HG02943 (cell line): ENCODE data around the gene LIFR.
"Not testable (repeated sequence)": the region's sequence is repeated elsewhere in the genome, so short reads cannot be mapped to it uniquely, and the experiment has no call there.

Experiments
- ATAC-seq: cut with Tn5 transposase; IDR thresholded peaks from one replicate; pipeline ENCODE4 v1.9.1; 2021; ENCODE audit warnings: mild to moderate bottlenecking, low read depth, moderate library complexity; ENCODE audit not compliant: unreplicated experiment

LIFR gene, protein sequence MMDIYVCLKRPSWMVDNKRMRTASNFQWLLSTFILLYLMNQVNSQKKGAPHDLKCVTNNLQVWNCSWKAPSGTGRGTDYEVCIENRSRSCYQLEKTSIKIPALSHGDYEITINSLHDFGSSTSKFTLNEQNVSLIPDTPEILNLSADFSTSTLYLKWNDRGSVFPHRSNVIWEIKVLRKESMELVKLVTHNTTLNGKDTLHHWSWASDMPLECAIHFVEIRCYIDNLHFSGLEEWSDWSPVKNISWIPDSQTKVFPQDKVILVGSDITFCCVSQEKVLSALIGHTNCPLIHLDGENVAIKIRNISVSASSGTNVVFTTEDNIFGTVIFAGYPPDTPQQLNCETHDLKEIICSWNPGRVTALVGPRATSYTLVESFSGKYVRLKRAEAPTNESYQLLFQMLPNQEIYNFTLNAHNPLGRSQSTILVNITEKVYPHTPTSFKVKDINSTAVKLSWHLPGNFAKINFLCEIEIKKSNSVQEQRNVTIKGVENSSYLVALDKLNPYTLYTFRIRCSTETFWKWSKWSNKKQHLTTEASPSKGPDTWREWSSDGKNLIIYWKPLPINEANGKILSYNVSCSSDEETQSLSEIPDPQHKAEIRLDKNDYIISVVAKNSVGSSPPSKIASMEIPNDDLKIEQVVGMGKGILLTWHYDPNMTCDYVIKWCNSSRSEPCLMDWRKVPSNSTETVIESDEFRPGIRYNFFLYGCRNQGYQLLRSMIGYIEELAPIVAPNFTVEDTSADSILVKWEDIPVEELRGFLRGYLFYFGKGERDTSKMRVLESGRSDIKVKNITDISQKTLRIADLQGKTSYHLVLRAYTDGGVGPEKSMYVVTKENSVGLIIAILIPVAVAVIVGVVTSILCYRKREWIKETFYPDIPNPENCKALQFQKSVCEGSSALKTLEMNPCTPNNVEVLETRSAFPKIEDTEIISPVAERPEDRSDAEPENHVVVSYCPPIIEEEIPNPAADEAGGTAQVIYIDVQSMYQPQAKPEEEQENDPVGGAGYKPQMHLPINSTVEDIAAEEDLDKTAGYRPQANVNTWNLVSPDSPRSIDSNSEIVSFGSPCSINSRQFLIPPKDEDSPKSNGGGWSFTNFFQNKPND

DNA sequence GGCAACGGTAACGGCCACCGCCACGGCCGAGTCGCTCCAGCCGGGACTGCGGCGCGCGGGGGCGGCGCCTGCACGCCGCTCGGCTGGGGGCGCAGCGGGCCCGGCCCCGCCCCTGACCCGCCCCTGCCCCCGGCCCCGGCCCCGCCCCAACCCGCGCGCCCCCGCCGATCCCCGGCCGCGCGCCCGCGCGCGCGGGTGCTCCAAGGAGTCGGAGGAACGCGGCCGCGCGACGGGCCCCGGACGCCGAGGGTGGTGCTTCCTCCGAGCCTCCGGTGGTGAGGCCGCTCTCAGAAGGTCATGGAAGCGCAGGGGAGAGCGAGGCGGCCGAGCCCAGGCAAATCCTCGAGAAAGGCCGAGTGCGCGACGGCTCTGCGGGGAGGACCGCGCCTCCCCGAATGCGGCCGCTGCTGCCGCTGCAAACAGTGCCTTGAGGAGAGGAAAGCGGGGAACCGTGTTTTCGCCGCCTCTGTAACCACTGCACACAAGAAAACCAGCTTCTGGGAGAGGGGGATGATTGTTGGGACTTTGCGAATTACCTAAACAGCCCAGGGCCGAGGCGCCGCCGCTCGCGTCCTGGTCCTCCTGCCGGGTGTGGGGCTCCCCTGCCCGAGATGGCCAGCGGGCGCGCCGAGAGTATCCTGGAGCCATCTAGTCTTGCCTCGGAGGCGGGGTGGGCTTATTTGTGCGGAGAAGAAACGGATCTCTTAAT is at the start of gene LIFR:
Gene LIFR (minus strand): TSS at position 48 of the 709 bp plus-strand sequence. CDS start 25,999 bp downstream, outside the sequence.
- no peak for ATAC-seq

DNA sequence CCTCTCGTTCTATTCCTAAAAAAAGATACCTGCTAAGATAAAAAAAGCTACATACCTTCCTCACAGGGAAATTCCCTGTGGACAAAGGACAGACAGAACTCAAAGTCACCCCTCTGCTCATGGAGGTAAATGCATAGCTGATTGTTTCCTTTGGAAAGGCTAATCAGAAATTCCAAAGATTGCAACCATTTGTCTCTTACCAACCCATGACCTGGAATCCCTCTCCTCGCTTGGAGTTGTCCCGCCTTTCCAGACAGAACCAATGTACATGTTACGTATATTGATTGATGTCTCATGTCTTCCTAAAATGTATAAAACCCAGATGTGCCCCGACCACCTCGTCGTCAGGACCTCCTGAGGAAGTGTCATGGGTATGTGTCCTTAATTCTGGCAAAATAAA is 49.2 kb upstream of the LIFR start:
- ATAC-seq, result no peak

DNA sequence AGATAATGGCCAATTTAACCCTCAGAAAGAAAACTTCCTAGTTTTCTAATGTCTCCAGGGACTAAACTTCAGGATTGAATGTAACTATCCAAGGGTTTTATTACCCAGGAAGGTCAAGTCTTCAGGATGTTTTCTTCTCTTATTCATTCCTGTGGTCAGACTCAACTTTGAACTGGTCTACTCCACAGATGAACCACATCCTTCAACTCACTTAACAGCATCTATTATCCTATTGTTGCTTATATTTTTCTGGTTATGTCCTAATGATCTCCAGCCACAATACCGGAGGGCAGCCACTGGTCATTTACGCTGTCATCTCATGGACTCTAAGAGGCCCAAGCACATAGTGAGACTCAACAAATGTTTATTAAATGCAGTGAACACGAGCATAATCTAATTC is 47.2 kb upstream of the LIFR start:
- no peak for ATAC-seq

DNA sequence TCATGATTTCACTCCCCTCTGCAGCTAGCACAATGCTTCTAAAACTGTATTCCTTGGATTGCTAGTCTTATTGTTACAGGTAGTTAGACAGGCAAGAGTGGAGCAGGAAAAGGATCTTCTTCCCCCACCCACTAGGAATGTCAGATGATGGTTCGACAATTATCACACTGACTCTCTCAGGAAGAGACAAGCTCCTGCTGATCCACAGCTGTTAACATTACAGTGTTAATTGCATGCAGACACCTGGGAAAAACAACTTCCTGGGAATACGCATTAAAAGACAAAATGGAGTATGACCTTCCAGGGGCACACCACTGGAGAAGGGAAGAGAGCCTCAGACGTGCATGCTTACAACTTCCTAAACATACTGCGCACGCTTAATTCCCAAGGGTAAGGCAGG is 46.2 kb upstream of the LIFR start:
- no peak for ATAC-seq

DNA sequence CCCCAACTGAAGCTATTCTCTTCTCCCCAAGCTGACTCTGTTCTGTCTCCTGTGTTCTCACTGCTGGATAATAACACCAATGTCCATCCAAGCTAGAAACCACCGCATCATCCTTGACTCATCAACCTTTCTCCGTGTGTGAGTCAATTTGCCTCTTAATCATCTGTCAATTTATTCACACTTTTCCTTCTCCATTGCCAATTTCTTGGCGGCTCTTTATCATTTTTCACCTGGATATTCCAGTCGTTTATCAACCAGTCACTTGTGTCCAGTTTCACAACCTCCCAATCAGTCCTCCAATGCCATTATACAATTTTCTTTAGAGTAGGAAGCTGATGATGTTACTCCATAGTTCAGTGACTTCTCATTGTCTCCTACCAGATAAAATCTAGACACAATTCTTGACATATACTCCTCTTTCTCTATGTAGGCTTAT is 45.4 kb upstream of the LIFR start:
- ATAC-seq, result no peak

DNA sequence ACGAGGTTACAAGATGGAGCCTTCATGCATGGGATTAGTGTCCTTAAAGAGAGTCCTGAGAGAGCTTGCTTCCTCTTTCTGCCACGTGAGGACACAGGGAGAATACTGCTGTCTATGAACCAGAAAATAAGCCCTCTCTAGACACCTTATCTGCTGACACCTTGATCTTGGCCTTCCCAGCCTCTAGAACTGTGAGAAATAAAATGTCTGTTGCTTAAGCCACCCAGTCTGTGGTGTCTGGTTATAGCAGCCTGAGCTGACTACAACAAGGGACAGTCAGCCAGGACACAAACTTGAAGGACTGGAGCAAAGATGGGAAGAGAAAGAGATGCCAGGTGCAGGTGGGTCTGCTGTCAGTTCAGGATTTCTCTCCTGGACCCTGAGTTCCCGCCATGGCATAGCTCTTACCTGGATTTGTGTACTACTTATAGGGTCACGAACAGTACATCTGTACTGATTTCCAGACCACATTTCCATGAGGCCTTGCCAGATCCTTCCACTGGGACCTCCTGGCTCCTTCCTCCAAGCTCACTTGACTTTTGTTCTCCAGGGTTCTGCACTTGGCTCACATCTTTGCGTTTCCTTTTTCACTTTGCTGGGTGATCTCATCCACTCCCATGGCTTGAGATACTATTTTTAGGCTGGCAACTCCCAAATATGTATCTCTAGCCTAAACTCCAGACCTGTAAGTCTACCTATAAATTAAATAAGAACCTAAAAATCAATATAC is 44.9 kb upstream of the LIFR start:
- no peak for ATAC-seq

DNA sequence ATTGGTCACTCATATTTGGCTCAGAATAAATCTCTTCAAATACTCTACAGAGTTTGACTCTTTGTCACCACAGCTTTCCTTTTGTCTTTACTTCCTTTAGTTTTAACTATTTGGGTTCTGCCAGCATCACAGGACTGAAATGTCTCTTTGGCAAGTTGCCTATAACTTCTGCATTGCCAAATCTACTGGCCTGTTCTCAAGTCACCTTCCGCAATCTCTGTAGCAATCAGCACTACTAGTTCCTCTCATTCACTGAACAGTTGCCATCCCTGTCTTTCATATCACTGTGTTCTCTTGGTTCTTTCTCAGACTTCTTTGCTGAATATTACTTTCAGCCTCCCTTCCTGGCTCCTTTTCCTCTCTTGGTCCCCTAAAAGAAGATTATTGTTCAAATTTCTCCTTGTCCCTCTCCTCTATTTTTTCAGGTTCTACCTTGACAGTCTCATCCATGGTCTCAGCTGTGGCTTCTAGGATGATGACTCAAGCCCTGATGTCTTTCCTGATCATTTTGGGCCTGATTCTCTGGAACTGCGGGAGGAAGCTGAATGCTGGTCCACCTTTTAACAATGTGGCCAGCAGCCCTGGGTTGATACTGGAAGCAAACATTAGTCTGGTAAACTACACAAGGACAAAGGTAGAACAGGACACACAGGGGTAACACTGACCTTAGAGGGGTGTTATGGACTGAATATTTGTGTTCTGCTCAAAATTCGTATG is 44.0 kb upstream of the LIFR start:
- ATAC-seq, result no peak

DNA sequence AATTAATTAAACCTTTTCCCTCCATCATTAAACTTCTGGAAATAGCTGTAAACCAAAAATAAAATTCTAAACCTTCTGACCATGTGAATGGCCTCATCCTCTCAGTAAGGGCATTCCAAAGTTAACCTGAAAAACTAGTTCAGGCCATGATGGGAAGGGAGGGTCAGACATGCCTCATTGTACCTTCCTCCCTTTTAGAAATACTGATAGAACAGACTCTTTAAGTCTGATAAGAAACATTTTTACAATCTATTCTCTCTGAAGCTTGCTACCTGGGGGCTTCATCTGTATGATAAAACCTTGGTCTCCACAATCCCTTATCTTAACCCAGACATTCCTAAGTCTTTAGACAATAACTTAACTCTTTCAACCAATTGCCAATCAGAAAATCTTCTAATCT is 43.3 kb upstream of the LIFR start:
- not testable (repeated sequence) for ATAC-seq

DNA sequence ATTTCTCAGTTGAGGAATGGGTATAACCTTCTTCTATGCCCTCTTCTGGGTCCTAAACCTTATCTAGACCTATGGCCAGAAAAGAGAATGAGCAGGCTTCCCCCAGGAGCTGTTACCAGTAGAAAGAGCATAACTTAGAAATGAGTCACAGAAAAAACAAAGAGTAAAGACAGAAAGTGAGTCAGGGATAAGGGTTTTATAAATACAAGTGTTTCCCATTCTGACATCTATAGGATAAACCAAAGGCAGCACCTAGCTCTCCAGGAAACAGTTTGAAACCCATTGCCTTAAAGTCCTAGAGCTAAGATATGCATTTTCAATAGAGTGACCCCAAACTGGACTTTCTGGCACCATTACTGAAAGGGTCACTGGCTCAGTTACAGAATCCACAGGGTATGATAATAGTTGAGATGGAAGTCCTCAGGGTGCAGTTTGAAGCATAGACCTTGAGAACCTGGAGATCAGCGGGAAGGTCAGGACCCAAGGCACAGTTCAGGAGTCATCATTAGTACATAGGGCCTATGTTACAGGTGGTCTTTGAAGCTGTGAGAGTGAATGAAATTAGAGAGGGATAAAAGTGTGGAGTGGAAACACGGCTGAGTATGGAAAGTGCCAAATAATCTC is 42.7 kb upstream of the LIFR start:
- ATAC-seq, result no peak

DNA sequence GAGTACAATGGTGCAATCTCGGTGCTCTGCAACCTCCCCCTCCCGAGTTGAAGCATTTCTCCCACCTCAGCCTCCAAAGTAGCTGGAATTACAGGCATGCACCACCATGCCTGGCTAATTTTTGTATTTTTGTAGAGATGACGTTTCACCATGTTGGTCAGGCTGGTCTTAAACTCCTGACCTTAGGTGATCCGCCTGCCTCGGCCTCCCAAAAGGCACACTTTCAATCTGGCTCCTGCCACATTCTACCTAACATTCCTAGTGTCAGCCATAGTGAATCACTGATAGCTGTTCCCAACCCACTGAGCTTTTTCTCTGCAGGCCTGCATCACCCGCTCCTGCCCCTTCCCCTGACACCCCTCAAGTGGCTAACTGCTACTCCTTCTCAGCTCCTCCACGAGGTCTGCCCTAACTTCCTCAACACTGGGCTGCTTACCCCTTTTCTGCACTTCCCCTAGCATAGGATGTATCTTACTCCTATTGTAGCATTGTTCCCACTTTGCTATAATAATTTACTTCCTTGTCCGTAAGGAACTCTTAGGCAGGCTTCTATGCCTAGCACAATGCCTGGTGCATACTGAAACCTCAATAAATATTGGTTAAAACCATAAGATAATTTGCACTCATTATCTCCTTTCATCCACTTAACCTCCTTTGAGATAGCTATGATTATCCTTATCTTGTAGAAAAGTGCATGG is 42.0 kb upstream of the LIFR start:
- no peak for ATAC-seq

DNA sequence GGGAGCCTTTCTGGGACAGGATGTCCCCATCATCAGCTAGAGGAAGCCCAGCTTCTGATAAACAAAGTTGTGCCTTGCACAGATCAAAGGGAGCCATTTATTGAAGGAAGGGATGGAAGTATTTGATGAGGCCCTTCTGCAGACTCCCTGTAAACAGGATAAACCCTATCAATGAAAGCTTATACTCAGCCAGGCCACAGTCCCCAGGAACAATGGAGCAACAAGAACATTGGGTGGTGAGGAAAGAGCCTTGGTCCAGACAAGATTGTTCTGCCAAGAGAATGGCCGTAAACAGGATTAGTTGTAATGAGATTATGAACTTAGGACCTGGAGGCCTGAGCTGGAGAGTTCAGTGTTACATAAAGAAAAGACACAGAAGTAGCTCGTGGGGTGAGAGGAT is 40.5 kb upstream of the LIFR start:
- no peak for ATAC-seq

DNA sequence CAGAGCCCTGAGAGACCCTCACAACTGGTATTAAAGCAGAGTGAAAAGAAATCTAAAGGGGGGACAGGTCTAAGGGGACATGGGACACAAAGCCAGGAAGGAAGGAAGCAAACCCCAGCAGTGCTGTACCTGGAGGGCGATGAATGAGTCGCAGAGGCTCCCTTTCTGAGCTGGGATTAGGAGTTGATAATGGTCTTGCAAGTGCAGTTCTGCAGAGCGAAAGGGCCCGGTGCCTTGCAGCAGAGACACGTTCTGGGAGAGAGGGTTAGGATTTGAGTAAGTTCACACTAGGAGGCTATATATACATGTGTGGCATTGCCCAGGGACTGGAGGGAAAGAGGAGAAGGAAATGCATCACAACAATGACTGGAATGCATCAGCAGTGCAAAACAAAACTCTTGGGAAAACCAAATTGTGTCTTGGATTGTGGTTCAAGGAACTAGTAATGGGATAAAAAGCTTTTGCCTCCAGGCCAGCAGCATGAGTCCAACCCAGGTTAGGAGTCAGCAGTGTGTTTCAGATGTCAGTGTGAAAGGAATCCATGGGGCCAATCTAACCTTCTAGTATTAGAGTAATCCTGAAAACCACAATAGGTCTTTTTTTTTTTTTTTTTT is 38.8 kb upstream of the LIFR start:
- ATAC-seq, result no peak

DNA sequence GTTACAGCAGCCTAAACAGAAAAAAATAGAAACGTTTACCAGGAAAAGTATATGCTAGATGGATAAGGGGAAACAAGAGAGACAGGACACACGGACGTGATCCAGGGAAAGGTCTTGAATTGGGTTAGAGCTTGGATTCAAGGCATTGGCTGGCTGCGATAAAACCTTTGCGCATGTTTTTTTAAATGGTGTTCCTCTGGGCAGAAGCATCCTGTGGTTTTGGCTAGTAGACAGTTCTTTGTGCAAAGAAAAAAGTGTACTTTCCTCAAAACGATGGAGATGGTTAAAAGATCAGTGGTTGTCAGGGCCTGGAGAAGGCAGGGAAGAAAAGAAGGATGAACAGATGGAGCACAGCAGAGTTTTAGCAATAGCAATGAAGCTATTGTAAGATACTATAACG is 37.5 kb upstream of the LIFR start:
- no peak for ATAC-seq

DNA sequence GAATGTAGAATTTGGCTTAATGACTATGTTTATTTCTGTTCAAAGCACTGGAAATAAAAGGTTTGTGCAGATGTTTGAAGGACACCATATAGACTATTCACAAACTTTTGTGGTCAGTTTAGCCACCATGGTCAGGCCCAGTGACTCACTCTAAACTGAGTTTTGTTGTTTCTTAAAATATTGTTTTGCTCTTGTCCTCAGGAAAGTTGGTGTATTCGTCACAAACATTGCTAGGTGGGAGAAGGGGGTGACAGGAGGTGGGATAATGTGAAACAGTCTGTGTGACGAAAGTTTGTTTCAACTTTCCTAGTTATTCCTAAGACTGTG is 35.0 kb upstream of the LIFR start:
- ATAC-seq, result no peak

DNA sequence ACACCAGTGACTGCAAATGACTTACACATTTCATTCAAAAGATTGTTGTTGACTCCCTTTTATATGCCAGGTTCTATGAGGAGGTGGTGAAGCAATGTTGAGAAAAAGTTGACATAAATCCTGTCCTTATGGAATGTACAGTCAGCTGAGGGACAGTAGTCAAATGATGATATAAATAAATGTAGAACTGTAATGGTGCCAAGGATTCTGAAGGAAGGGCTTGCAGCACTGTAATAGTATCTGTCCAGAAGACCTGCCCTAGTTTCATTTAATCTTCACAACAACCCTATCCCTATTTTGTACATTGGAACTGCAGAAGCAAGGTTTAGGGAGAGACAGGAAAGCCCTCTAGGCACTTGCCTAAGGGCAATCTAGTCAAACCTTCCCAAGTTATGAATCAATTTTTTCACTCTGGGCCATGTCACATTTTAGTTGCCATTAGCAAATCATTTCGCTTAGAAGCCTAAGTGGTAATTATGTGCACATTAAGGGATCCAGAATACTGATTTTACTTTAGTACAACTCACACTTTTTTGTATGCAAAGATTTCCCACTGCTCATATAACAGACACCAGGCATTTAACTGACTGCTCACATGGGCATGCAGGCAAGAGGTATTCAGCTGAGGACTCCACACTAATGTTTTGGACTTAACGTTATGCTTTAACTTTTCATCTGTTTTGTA is 34.5 kb upstream of the LIFR start:
- no peak for ATAC-seq

DNA sequence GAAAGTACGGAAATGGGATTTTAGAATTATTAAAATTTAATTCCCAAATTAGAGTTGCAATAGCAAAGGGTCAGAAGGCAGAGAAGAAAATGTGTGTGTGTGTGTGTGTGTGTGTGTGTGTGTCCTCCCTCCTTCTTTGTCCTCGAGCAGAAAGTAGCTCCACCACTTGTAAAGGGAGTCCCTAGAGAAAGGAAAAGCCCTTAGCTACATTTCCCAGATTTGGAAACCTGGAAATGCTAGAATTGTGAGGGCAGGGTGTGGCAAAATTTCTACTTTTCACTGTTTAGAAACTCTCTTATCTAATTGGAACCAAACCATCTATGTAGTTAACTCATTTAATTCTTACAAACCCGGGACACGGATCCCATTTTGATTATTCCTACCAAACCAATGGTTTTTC is 33.2 kb upstream of the LIFR start:
- ATAC-seq, result no peak

DNA sequence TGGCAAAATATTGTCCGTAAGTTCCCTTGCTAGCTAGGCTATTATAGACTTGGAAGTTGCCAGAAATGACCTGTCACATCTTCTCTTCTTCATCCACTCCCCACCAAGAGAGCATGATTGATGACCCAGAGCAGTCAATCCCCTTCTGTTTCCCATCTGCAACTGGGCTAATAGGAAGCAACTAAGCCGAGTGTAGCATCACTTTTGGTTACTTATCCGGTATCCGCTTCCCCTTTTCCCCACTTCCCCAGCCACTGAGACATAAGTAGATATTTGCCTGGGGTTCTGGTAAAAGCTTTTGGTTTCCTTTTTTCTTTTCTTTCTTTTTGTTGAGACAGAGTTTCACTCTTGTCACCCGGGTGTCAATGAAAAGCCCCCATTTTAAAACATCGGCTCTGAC is 29.4 kb upstream of the LIFR start:
- ATAC-seq, result no peak
